Kidney capillary endothelial cell (primary cell): ENCODE data around the gene VPREB1.
"Not testable (repeated sequence)": the region's sequence is repeated elsewhere in the genome, so short reads cannot be mapped to it uniquely, and the experiment has no call there.

ENCODE experiments used
- DNase-seq: peaks from one replicate; pipeline ENCODE4 v3.0.0-alpha.2; 2018; ENCODE audit warnings: low spot score

Gene VPREB1

GRCh38 chr22:22244316-22245250 lies at the start of gene VPREB1:
Gene VPREB1 (plus strand): TSS chr22:22244786. CDS start chr22:22244814, 28 bp downstream.
- no peak for DNase-seq

GRCh38 chr22:22194931-22195264 lies 49.7 kb upstream of the VPREB1 start:
- DNase-seq = no peak

GRCh38 chr22:22195265-22196017 lies 49.1 kb upstream of the VPREB1 start:
- DNase-seq = peak; percentile 34

GRCh38 chr22:22196018-22196533 lies 48.5 kb upstream of the VPREB1 start:
- DNase-seq = no peak

GRCh38 chr22:22196833-22197477 lies 47.6 kb upstream of the VPREB1 start:
- no peak for DNase-seq

- DNase-seq = no peak
Observed at GRCh38 chr22:22197993-22198402, 46.6 kb upstream of the VPREB1 start.

- DNase-seq = no peak
Observed at GRCh38 chr22:22198751-22199150, 45.8 kb upstream of the VPREB1 start.

GRCh38 chr22:22199634-22200033 lies 45.0 kb upstream of the VPREB1 start:
- no peak for DNase-seq

GRCh38 chr22:22200569-22201184 lies 43.9 kb upstream of the VPREB1 start:
- DNase-seq = no peak

GRCh38 chr22:22201185-22201929 lies 43.2 kb upstream of the VPREB1 start:
- DNase-seq = no peak

- DNase-seq = no peak
Observed at GRCh38 chr22:22201930-22202343, 42.6 kb upstream of the VPREB1 start.

GRCh38 chr22:22203048-22203971 lies 41.3 kb upstream of the VPREB1 start:
- no peak for DNase-seq

GRCh38 chr22:22207845-22208564 lies 36.6 kb upstream of the VPREB1 start:
- peak; percentile 65 for DNase-seq

GRCh38 chr22:22208652-22209051 lies 35.9 kb upstream of the VPREB1 start:
- DNase-seq = no peak

- not testable (repeated sequence) for DNase-seq
Observed at GRCh38 chr22:22209080-22209640, 35.4 kb upstream of the VPREB1 start.

- peak; percentile 72 for DNase-seq
Observed at GRCh38 chr22:22210375-22210774, 34.2 kb upstream of the VPREB1 start.

GRCh38 chr22:22210889-22211833 lies 33.4 kb upstream of the VPREB1 start:
- DNase-seq = no peak

GRCh38 chr22:22213231-22213630 lies 31.4 kb upstream of the VPREB1 start:
- no peak for DNase-seq
